Psoas muscle (tissue), 8 donors: Measurements from ENCODE around the gene CYP26B1. TPM values are rescaled to one million over a fixed set of nuclear protein-coding genes. Genes with fewer than 3 reads are reported as not detected.

ENCODE experiments used
- ATAC-seq, 4 donors: fragments of 200-7000 bp; cut with Tn5 transposase; one replicate each; pipeline ENCODE4 v1.9.1; 2020; ENCODE audit warnings: moderate library complexity in 3 of 4, mild to moderate bottlenecking in 2 of 4
- DNase-seq, 2 donors: peaks; one replicate each; pipeline ENCODE4 v3.0.0-alpha.2; 2020
- H3K27ac ChIP-seq: fragments of 200-600 bp; one replicate; pipeline ENCODE4 v1.8.0; 2022
- H3K27me3 ChIP-seq, 3 donors: fragments of 200-600 bp in 1 of 3; one replicate each; pipeline versions ENCODE4 v1.6.1 to v1.8.0; 2013 to 2022; ENCODE audit warnings: low read length in 2 of 3, mild to moderate bottlenecking in 2 of 3, moderate library complexity in 1 of 3; ENCODE audit not compliant: insufficient read depth in 3 of 3
- H3K36me3 ChIP-seq, 2 donors: fragments of 200-600 bp in 1 of 2; one replicate each; pipeline versions ENCODE4 v1.6.1 to v1.8.0; 2013 to 2022; ENCODE audit warnings: low read depth in 1 of 2, mild to moderate bottlenecking in 1 of 2, moderate library complexity in 1 of 2; ENCODE audit not compliant: insufficient read depth in 1 of 2
- H3K4me1 ChIP-seq: fragments of 200-600 bp; one replicate; pipeline ENCODE4 v1.8.0; 2022
- H3K4me3 ChIP-seq: fragments of 200-600 bp; one replicate; pipeline ENCODE4 v1.8.0; 2022; ENCODE audit warnings: mild to moderate bottlenecking
- H3K9me3 ChIP-seq: fragments of 200-600 bp; one replicate; pipeline ENCODE4 v1.8.0; 2022
- WGBS, 3 donors: extraction: QIAGEN DNeasy Blood & Tissue Kit; methylation state at CpG; one replicate each; pipeline versions ENCODE4 v1.1.6 to v1.1.7; 2013; 5-methylcytosine and 5-hydroxymethylcytosine counted together
- intact Hi-C, 2 donors: fragments of 100-400 bp; cut with DNase I; formaldehyde crosslinking; loops; one replicate each; pipeline versions ENCODE4 v1.11.0 to v1.14.2; 2022
- polyA plus RNA-seq, 3 donors: library from polyadenylated mRNA; stranded (reverse); fragments of 200-250 nt; gene quantifications; one replicate each; pipeline ENCODE4 v1.2.3, GENCODE V29; 2013
- total RNA-seq, 4 donors: library from RNA; stranded (reverse); fragmentation: NEBNext Ultra II Directional in 2 of 4; extraction: Animal tissue kit (Norgen Biotek cat#: 25700) in 2 of 4; gene quantifications; one replicate each; pipeline versions ENCODE4 v1.2.1 to v1.2.4, GENCODE V29; 2021 to 2023
- TF ChIP-seq, protein P1 (sequence below): fragments of 200-600 bp; IDR thresholded peaks from one replicate; pipeline ENCODE4 v1.8.0; 2022; ENCODE audit warnings: antibody characterized with exemption
- donor health status: healthy with polysubstance abuse.
- donor health status: DM: no; HTN: no; CAD: no; lungs with moderate emphysema.
- donor health status: Bipolar disorder and iron deficiency.
- donor health status: healthy.
- donor health status: DM: yes; HTN: yes; CAD: no.
- donor health status: DM: no; HTN: no; CAD: no.
- donor health status: DM: no; HTN: no; CAD: no.
- donor health status: DM: yes; HTN: yes; CAD: no.

CYP26B1 gene
- total and polyA plus RNA-seq, 7 donors: 0.39 to 4.5 (median 1.3) TPM

DNA sequence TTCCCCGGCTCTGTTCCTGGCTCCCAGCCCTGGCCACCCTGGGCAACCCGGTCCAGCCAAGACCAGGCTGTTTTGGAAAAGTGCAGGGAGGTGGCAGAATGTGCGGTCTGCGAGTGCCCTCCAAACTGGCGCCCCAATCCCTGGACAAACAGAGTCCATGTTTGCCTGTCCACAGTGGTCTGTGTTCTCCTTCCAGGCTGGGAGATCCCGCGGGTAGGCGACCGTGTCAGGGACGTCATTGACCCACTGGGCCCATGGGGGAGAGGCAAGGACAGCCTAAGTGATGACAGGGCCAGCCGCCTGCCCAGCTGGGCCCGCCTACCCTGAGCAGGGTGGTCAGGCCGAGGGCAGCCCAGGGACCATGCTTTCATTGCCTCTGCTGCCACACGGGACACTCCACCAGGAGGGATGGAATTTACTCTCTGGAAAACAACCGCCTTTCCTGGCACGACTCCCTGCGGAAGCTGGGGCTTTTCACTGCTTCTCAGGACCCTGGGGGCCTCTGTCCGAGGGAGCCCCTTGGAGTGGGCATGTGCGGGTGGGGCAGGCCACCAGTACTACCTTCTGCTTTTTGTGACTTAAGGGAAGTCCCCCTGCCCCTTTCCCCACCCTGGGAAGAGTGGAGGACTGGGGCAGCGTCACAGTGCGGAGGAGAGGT is 20.1 kb downstream of the CYP26B1 start:
- no peak for DNase-seq
- Histone ChIP-seq H3K27ac (no peak overlapping the region), H3K36me3 (no peaks in the 10 kb centered on the region), H3K4me1 (no peaks in the 10 kb centered on the region), H3K9me3 (no peaks in the 10 kb centered on the region), H3K4me3 (no peak overlapping the region), H3K27me3 (peaks cover 0 to 3% (median 0%) of the 10 kb centered on the region in 3 donors)
- ATAC-seq: no peak
- 83 to 87% (median 86%) methylated on average over 21 of the region's 21 CpGs for WGBS, 3 donors
- intact Hi-C loops: no loop called here
- TF ChIP-seq, protein P1, sequence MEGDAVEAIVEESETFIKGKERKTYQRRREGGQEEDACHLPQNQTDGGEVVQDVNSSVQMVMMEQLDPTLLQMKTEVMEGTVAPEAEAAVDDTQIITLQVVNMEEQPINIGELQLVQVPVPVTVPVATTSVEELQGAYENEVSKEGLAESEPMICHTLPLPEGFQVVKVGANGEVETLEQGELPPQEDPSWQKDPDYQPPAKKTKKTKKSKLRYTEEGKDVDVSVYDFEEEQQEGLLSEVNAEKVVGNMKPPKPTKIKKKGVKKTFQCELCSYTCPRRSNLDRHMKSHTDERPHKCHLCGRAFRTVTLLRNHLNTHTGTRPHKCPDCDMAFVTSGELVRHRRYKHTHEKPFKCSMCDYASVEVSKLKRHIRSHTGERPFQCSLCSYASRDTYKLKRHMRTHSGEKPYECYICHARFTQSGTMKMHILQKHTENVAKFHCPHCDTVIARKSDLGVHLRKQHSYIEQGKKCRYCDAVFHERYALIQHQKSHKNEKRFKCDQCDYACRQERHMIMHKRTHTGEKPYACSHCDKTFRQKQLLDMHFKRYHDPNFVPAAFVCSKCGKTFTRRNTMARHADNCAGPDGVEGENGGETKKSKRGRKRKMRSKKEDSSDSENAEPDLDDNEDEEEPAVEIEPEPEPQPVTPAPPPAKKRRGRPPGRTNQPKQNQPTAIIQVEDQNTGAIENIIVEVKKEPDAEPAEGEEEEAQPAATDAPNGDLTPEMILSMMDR: no peak

DNA sequence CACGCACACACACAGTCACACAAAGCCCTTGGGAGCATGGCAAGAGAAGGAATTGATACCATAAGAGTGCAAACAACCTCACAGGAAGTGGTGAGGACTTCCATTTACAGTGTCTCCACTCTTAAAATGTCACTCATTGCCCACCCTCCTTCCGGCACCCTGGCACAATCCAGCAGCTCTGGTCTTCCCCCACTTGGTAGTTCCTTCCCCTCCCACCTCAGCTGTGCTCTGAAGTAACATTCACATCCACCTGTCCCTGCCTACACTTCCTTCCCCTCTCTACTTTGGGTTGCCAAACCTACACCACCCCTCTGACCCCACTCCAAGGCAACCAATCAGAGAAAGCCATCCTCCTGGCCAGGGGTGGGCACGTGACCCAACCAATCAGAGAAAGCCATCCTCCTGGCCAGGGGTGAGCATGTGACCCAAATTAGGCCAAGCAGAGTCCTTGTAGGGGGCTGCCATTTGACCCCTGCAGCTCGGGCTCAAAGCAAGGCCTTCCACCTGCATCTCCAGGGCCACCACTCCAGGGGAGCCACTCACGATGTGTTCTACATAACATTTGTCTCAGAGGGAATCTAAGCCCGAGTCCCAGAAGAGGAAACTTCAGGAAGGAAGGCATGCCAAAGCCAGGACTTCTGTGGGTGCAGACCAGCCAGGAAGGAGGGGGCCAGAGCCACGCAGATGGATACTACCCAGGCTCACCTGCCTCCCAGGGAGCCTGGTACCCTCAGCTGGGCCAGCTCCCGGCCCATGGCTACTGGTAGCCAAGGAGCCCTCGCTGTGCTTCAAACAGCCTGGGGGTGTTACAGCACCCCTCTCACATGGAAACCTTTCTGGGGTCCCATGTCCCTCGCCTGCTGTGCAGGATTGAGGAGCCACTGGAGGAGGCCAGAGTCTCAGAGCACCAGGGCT is 21.2 kb downstream of the CYP26B1 start:
- no peaks in the 10 kb centered on the region for H3K9me3 ChIP-seq
- TF ChIP-seq, protein P1: no peak
- ATAC-seq: no peak
- H3K27ac ChIP-seq: no peak overlapping the region
- intact Hi-C loops: no loop called here
- H3K4me3 ChIP-seq: no peak overlapping the region
- WGBS, 3 donors: 81 to 88% (median 85%) methylated on average over 10 of the region's 10 CpGs
- no peaks in the 10 kb centered on the region for H3K4me1 ChIP-seq
- no peaks in the 10 kb centered on the region for H3K36me3 ChIP-seq
- no peak for DNase-seq
- peaks cover 0 to 3% (median 0%) of the 10 kb centered on the region in 3 donors for H3K27me3 ChIP-seq

DNA sequence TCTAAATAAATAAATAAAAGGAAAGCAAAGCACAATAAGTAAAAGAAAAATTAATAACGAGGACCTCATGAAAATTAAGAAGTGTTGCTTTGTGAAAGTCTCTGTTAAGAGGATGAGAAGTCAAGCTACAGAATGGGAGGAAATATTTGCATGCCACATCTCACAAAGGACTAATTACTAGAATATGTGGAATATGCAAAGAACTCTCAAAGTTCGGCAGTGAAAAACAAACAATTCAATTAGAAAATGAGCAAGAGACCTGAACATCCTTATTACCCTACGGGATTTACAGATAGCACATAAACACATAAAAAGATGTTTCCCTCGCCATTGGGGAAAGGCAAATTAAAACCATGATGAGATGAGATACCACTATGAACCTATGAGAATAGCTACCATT is 23.3 kb downstream of the CYP26B1 start:
- TF ChIP-seq, protein P1: no peak
- ATAC-seq (no peak), DNase-seq (no peak)
- H3K9me3 ChIP-seq: no peaks in the 10 kb centered on the region
- no peaks in the 10 kb centered on the region for H3K4me1 ChIP-seq
- H3K27ac ChIP-seq: no peak overlapping the region
- H3K4me3 ChIP-seq: no peak overlapping the region
- 78 to 82% (median 82%) methylated on average over 4 of the region's 4 CpGs for WGBS, 3 donors
- intact Hi-C loops: no loop called here
- peaks cover 0 to 6% (median 0%) of the 10 kb centered on the region in 3 donors for H3K27me3 ChIP-seq
- no peaks in the 10 kb centered on the region for H3K36me3 ChIP-seq

GRCh38 chr2:72121153-72121552 is 26.5 kb downstream of the CYP26B1 start:
- TF ChIP-seq, protein P1: no peak
- H3K27ac ChIP-seq: no peak overlapping the region
- H3K4me3 ChIP-seq: no peak overlapping the region
- 78 to 83% (median 79%) methylated on average over 4 of the region's 4 CpGs for WGBS, 3 donors
- ATAC-seq: no peak
- no peaks in the 10 kb centered on the region for H3K9me3 ChIP-seq
- DNase-seq: no peak
- peaks cover 0 to 6% (median 2%) of the 10 kb centered on the region in 3 donors for H3K27me3 ChIP-seq
- intact Hi-C loops: no loop called here
- no peaks in the 10 kb centered on the region for H3K36me3 ChIP-seq
- no peaks in the 10 kb centered on the region for H3K4me1 ChIP-seq
